Activated B cell treated with CpG ODN at 0.5 μM for 24 hours (primary cell): ENCODE data around the gene C6orf89. TPM values are rescaled to one million over a fixed set of nuclear protein-coding genes. Genes with fewer than 3 reads are reported as not detected.

Experiments
- ATAC-seq: fragments of 200-7000 bp; cut with Tn5 transposase; one replicate; pipeline ENCODE4 v1.10.0; 2021; ENCODE audit warnings: low read depth, mild to moderate bottlenecking, moderate library complexity
- CTCF ChIA-PET: fragments of 350-600 bp; sonication (Branson Sonifier 250); formaldehyde crosslinking; loops from one replicate; lab custom pipeline; 2021; ENCODE audit warnings: antibody characterized with exemption; lab: Charles Lee
- POLR2A ChIA-PET: fragments of 350-600 bp; sonication (Branson Sonifier 250); formaldehyde crosslinking; loops from one replicate; lab custom pipeline; 2021; ENCODE audit warnings: antibody characterized with exemption; lab: Charles Lee
- DNase-seq: peaks from one replicate; pipeline ENCODE4 v3.0.0; 2022
- H3K27ac Mint-ChIP-seq: one replicate; pipeline ENCODE4 v1.8.0; 2020; ENCODE audit warnings: mixed read lengths
- H3K27me3 Mint-ChIP-seq: one replicate; pipeline ENCODE4 v1.8.0; 2021; ENCODE audit warnings: mixed read lengths
- H3K36me3 Mint-ChIP-seq: one replicate; pipeline ENCODE4 v1.8.0; 2021; ENCODE audit warnings: low read depth, mixed read lengths
- H3K4me1 Mint-ChIP-seq: one replicate; pipeline ENCODE4 v1.8.0; 2021; ENCODE audit warnings: mixed read lengths
- H3K4me3 Mint-ChIP-seq: one replicate; pipeline ENCODE4 v1.8.0; 2020; ENCODE audit warnings: mild to moderate bottlenecking, mixed read lengths
- H3K9me3 Mint-ChIP-seq: one replicate; pipeline ENCODE4 v1.8.0; 2020; ENCODE audit warnings: mixed read lengths
- intact Hi-C: fragments of 100-400 bp; cut with micrococcal nuclease; formaldehyde crosslinking; loops from one replicate; pipeline ENCODE4 v1.15.1; 2024
- total RNA-seq: library from RNA; stranded (reverse); gene quantifications from 2 replicates; pipeline ENCODE4 v1.2.3, GENCODE V29; 2022
- TF ChIP-seq, protein P1 (sequence below): fragments of 200-600 bp; IDR thresholded peaks from one replicate; pipeline ENCODE4 v1.8.0; 2022; ENCODE audit warnings: antibody characterized with exemption, mild to moderate bottlenecking

The C6orf89 gene
- total RNA-seq, 1 donor from 2014 or later: 30.3 TPM

- no peaks in the 10 kb centered on the region for H3K9me3 Mint-ChIP-seq
- H3K27ac Mint-ChIP-seq: no peak overlapping the region
- TF ChIP-seq, protein P1, sequence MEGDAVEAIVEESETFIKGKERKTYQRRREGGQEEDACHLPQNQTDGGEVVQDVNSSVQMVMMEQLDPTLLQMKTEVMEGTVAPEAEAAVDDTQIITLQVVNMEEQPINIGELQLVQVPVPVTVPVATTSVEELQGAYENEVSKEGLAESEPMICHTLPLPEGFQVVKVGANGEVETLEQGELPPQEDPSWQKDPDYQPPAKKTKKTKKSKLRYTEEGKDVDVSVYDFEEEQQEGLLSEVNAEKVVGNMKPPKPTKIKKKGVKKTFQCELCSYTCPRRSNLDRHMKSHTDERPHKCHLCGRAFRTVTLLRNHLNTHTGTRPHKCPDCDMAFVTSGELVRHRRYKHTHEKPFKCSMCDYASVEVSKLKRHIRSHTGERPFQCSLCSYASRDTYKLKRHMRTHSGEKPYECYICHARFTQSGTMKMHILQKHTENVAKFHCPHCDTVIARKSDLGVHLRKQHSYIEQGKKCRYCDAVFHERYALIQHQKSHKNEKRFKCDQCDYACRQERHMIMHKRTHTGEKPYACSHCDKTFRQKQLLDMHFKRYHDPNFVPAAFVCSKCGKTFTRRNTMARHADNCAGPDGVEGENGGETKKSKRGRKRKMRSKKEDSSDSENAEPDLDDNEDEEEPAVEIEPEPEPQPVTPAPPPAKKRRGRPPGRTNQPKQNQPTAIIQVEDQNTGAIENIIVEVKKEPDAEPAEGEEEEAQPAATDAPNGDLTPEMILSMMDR: no peak
- POLR2A ChIA-PET: no interaction called here
- H3K36me3 Mint-ChIP-seq: peaks cover 18% of the 10 kb centered on the region
- no peaks in the 10 kb centered on the region for H3K27me3 Mint-ChIP-seq
- no peak for ATAC-seq
- no peak for DNase-seq
- H3K4me3 Mint-ChIP-seq: no peak overlapping the region
- CTCF ChIA-PET: no interaction called here
- peaks cover 4% of the 10 kb centered on the region for H3K4me1 Mint-ChIP-seq
- intact Hi-C loops: no loop called here
These were observed 43.9 kb downstream of the C6orf89 start for GRCh38 chr6:36929607-36930006.

- peaks cover 10% of the 10 kb centered on the region for H3K36me3 Mint-ChIP-seq
- POLR2A ChIA-PET: no interaction called here
- CTCF ChIA-PET: no interaction called here
- DNase-seq: no peak
- TF ChIP-seq, protein P1: no peak
- ATAC-seq: no peak
- intact Hi-C loops: no loop called here
- no peaks in the 10 kb centered on the region for H3K9me3 Mint-ChIP-seq
- no peak overlapping the region for H3K27ac Mint-ChIP-seq
- H3K4me3 Mint-ChIP-seq: no peak overlapping the region
- no peaks in the 10 kb centered on the region for H3K27me3 Mint-ChIP-seq
- H3K4me1 Mint-ChIP-seq: peaks cover 4% of the 10 kb centered on the region
These were observed 44.7 kb downstream of the C6orf89 start for GRCh38 chr6:36930483-36930882.

DNA sequence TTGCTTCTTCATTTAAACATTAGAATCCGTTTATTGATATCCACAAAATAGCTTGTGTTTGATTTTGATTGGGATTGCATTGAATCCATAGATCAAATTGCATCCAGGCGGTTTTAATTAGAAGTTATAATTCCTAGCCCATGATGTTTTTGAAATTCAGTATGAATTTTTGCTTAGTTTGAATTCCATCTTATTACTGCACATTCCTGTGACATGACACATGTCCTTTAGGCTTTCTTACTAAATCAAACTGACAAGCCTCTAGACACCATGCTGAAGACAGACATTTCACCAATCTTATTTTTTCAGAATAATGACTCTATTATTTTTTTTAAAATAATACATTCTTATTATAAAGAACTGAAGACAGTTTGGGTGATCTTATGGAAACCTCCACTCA, 47.4 kb downstream of the C6orf89 start:
- Mint-ChIP-seq H3K4me3 (no peak overlapping the region), H3K27ac (no peak overlapping the region), H3K36me3 (peaks cover 2% of the 10 kb centered on the region), H3K27me3 (no peaks in the 10 kb centered on the region), H3K4me1 (no peaks in the 10 kb centered on the region), H3K9me3 (no peaks in the 10 kb centered on the region)
- TF ChIP-seq, protein P1: no peak
- no peak for ATAC-seq
- POLR2A ChIA-PET: no interaction called here
- DNase-seq: no peak
- intact Hi-C loops: no loop called here
- CTCF ChIA-PET: no interaction called here

- Mint-ChIP-seq H3K4me1 (no peaks in the 10 kb centered on the region), H3K9me3 (no peaks in the 10 kb centered on the region), H3K27me3 (no peaks in the 10 kb centered on the region), H3K4me3 (no peak overlapping the region), H3K27ac (no peak overlapping the region), H3K36me3 (peaks cover 2% of the 10 kb centered on the region)
- ChIA-PET POLR2A (no interaction called here), CTCF (no interaction called here)
- TF ChIP-seq, protein P1: no peak
- ATAC-seq (no peak), DNase-seq (no peak)
- intact Hi-C loops: no loop called here
These were observed 47.8 kb downstream of the C6orf89 start for GRCh38 chr6:36933519-36933918.

DNA sequence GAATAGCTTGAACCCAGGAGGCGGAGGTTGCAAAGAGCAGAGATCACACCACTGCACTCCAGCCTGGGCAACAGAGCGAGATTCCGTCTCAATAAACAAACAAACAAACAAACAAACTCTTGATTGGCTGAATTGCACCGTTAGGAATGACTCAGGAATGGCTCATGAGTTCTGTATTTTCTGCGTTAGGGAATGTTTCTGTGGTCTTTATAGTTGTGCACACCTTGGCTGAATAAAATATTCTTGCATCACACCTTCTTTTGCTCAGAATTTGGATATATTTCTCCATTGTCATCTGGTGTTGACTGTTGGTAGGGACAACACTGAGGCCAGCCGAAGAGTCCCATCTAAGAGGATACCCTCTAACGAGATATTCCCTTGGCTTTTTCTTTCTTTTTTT, 49.1 kb downstream of the C6orf89 start:
- Mint-ChIP-seq H3K36me3 (no peaks in the 10 kb centered on the region), H3K9me3 (no peaks in the 10 kb centered on the region), H3K27ac (no peak overlapping the region), H3K4me3 (no peak overlapping the region), H3K4me1 (no peaks in the 10 kb centered on the region), H3K27me3 (no peaks in the 10 kb centered on the region)
- ChIA-PET CTCF (no interaction called here), POLR2A (no interaction called here)
- TF ChIP-seq, protein P1: no peak
- ATAC-seq: no peak
- intact Hi-C loops: no loop called here
- no peak for DNase-seq
